ENCODE measurements around the gene RFESD.
"Not testable (repeated sequence)": the region's sequence is repeated elsewhere in the genome, so short reads cannot be mapped to it uniquely, and the experiment has no call there.

Gene RFESD

DNA sequence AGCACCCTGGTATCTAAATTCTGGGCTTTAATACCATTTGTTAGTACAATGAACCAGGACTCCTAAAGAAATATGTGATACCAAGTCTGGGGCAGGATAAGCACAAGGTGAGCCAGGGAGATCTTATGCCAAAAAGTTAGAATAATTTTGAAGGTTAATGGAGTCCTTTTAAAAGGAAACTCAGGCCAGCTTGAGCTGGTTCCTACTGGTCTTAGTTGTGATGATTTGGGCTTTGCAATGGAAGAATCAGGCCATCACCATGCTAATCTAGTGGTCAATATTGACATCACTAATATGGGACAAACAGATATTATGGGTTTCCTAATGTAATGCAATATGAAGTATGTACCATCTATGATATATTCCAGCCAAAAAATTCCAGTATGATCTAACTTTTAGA is 43.8 kb downstream of the RFESD start:
- no peak for DNase-seq
- in situ Hi-C loops (cut with HindIII; ENCODE audit: low pct_ligation_motif_present, low pct_unique_long_range_greater_than_20kb, low sequenced_read_pairs) = no loop called here

DNA sequence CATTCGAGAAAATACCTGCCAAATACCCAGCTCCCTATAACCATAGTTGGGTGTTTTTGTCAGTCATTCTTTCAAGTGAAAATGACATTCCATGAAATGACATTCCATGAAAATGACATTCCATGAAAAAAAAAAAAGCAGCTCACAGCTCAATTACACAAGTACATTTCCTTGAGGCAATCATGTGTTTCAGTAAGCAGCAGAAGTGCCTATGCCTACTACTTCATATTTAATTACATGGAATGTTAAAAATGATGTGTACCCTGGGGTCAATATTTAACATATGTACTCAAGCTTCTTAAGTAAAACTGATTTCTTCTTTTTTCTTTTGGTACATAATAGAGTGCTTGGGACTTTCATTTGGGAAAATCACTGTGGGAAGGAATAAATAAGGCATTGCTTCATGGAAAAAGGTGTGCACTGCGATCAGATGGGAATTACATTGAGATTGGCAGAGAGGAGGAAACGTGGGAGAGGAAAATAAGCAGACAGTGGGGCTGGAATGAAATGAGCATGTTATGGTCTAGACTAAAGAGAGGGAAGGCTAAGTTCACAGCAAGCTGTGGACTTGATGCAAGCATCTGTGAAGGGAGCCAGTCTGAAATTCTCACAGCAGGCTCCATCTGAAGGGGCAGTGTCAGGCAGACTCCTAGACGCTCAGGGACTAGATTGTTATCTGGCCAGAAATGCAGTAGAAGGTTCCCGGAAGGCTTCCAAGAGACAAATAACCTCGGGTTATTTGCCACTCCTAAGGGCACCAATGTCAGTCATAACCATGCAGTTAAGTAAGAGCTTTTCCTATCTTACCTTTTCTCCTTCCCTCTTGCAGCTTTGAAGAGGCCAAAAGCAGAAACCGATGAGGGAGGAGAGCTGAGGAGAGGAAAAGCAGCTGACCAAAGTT is 51.5 kb downstream of the RFESD start:
- in situ Hi-C loops (cut with HindIII; ENCODE audit: low pct_ligation_motif_present, low pct_unique_long_range_greater_than_20kb, low sequenced_read_pairs) = no loop called here
- DNase-seq = peak; percentile 36

- in situ Hi-C loops (cut with HindIII; ENCODE audit: low pct_ligation_motif_present, low pct_unique_long_range_greater_than_20kb, low sequenced_read_pairs) = no loop called here
- no peak for DNase-seq
These were observed 52.8 kb downstream of the RFESD start for GRCh38 chr5:95699337-95699736.

GRCh38 chr5:95701074-95701473 is 54.5 kb downstream of the RFESD start:
- no peak for DNase-seq
- in situ Hi-C loops (cut with HindIII; ENCODE audit: low pct_ligation_motif_present, low pct_unique_long_range_greater_than_20kb, low sequenced_read_pairs) = no loop called here

- DNase-seq = no peak
- in situ Hi-C loops (cut with HindIII; ENCODE audit: low pct_ligation_motif_present, low pct_unique_long_range_greater_than_20kb, low sequenced_read_pairs) = no loop called here
These were observed 57.6 kb downstream of the RFESD start for GRCh38 chr5:95704150-95704549.

DNA sequence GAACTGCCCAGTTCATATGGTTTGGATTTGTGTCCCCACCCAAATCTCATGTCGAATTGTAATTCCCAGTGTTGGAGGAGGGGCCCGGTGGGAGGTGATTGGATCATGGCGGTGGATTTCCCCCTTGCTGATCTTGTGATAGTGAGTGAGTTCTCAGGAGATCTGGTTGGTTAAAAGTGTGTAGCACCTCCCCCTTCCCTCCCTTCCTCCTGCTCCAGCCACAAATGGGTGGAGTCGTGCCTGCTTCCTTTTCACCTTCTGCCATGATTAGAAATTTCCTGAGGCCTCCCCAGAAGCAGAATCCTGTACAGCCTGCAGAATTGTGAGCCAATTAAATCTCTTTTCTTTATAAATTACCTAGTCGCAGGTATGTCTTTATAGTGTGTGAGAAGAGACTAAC is 59.6 kb downstream of the RFESD start:
- in situ Hi-C loops (cut with HindIII; ENCODE audit: low pct_ligation_motif_present, low pct_unique_long_range_greater_than_20kb, low sequenced_read_pairs); DNase-seq: not testable (repeated sequence)

DNA sequence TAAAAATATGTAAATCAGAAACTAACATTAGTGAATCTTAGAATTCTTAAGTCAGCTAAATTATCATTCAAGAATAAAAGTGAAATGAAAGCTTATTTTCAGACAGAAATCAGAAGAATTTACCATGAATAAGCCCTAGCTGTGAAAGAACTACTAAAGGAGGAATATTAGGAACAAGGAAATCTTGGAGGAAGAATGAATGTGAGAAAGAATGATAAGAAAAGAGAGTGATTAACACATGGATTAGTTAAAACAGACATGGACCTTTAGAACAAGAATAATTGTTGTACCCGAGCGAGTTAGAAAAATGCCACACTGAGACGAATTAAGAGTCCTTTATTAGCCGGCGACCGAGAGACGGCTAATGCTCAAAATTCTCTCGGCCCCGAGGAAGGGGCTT is 60.5 kb downstream of the RFESD start:
- DNase-seq = no peak
- in situ Hi-C loops (cut with HindIII; ENCODE audit: low pct_ligation_motif_present, low pct_unique_long_range_greater_than_20kb, low sequenced_read_pairs) = no loop called here

Measured in ACHN (cell line).